Karpas-422 (cell line): Measurements from ENCODE around the gene NECAB2. TPM values are rescaled to one million over a fixed set of nuclear protein-coding genes. Genes with fewer than 3 reads are reported as not detected.

Experiments used
- DNase-seq: peaks from one replicate; pipeline ENCODE4 v3.0.0-alpha.2; 2015
- H2AFZ ChIP-seq: fragments of 200-600 bp; sonication (generic); 2 replicates; pipeline ENCODE4 v1.6.1; 2014; ENCODE audit warnings: antibody characterized with exemption, low read length, mixed read lengths
- H3K27ac ChIP-seq: fragments of 200-600 bp; sonication (generic); 2 replicates; pipeline ENCODE4 v1.5.1; 2014; ENCODE audit warnings: mild to moderate bottlenecking, low read length, moderate library complexity
- H3K27me3 ChIP-seq: fragments of 200-600 bp; sonication (generic); 2 replicates; pipeline ENCODE4 v1.6.1; 2014; ENCODE audit warnings: low read length, mixed read lengths
- H3K36me3 ChIP-seq: fragments of 200-600 bp; sonication (generic); 2 replicates; pipeline ENCODE4 v1.6.1; 2014; ENCODE audit warnings: low read length, mixed read lengths; ENCODE audit not compliant: insufficient read depth
- H3K4me1 ChIP-seq: fragments of 200-600 bp; sonication (generic); 2 replicates; pipeline ENCODE4 v1.6.1; 2014; ENCODE audit warnings: mild to moderate bottlenecking, low read length, mixed read lengths
- H3K4me2 ChIP-seq: fragments of 200-600 bp; sonication (generic); 2 replicates; pipeline ENCODE4 v1.6.1; 2014; ENCODE audit warnings: low read length, low read depth, mild to moderate bottlenecking; ENCODE audit not compliant: poor library complexity, severe bottlenecking
- H3K4me3 ChIP-seq: fragments of 200-600 bp; sonication (generic); 2 replicates; pipeline ENCODE4 v1.5.1; 2014; ENCODE audit warnings: mild to moderate bottlenecking, antibody characterized with exemption, low read length, mixed read lengths
- H3K79me2 ChIP-seq: fragments of 200-600 bp; sonication (generic); 2 replicates; pipeline ENCODE4 v1.6.1; 2014; ENCODE audit warnings: mild to moderate bottlenecking, low read length, mixed read lengths
- H3K9ac ChIP-seq: fragments of 200-600 bp; sonication (generic); 2 replicates; pipeline ENCODE4 v1.6.0; 2014; ENCODE audit warnings: low read length
- H3K9me2 ChIP-seq: fragments of 200-600 bp; sonication (generic), shearing (Covaris generic); replicated peaks from 2 replicates; pipeline ENCODE4 v1.6.0; 2014; ENCODE audit warnings: mild to moderate bottlenecking, low read length, moderate library complexity; ENCODE audit not compliant: insufficient read depth
- H3K9me3 ChIP-seq: fragments of 300-700, 200-600 bp; sonication (generic); 2 replicates; pipeline ENCODE4 v1.6.1; 2014; ENCODE audit warnings: low read length, mixed read lengths
- H4K20me1 ChIP-seq: fragments of 200-600 bp; sonication (generic); 2 replicates; pipeline ENCODE4 v1.6.1; 2014; ENCODE audit warnings: mild to moderate bottlenecking, antibody characterized with exemption, low read length, low read depth; ENCODE audit not compliant: insufficient read depth
- total RNA-seq: library from RNA; depleted of rRNA; stranded (reverse); fragments of >200 nt; shearing (Covaris generic); gene quantifications from 2 replicates; pipeline ENCODE4 v1.2.3, GENCODE V29; 2014; ENCODE audit warnings: low replicate concordance

Gene NECAB2
- total RNA-seq, 1 experiment from 2014 or later, result not detected

- H3K9me3 ChIP-seq, result no peaks in the 10 kb centered on the region
- H4K20me1 ChIP-seq, result no peaks in the 10 kb centered on the region
- H3K4me2 ChIP-seq, result no peak overlapping the region
- H3K9ac ChIP-seq, result no peak overlapping the region
- DNase-seq, result no peak
- H3K36me3 ChIP-seq, result no peaks in the 10 kb centered on the region
- 0 out of 2 replicates have a peak, but pooled peaks cover 4% of the 10 kb centered on the region for H3K4me1 ChIP-seq
- no peaks in the 10 kb centered on the region for H3K9me2 ChIP-seq
- H3K27me3 ChIP-seq, result no peaks in the 10 kb centered on the region
- no peak overlapping the region for H3K4me3 ChIP-seq
- no peaks in the 10 kb centered on the region for H3K79me2 ChIP-seq
- H2AFZ ChIP-seq, result no peak overlapping the region
- no peak overlapping the region for H3K27ac ChIP-seq
Measured at GRCh38 chr16:84031556-84031955, 63.5 kb downstream of the NECAB2 start.

- no peaks in the 10 kb centered on the region for H3K27me3 ChIP-seq
- no peak overlapping the region for H2AFZ ChIP-seq
- no peaks in the 10 kb centered on the region for H4K20me1 ChIP-seq
- no peaks in the 10 kb centered on the region for H3K79me2 ChIP-seq
- H3K36me3 ChIP-seq, result no peaks in the 10 kb centered on the region
- H3K9me3 ChIP-seq, result no peaks in the 10 kb centered on the region
- H3K4me2 ChIP-seq, result no peak overlapping the region
- no peak overlapping the region for H3K4me3 ChIP-seq
- no peak overlapping the region for H3K9ac ChIP-seq
- 0 out of 2 replicates have a peak, but pooled peaks cover 4% of the 10 kb centered on the region for H3K4me1 ChIP-seq
- H3K9me2 ChIP-seq, result no peaks in the 10 kb centered on the region
- H3K27ac ChIP-seq, result no peak overlapping the region
- DNase-seq, result no peak
Measured at GRCh38 chr16:84032458-84033178, 64.6 kb downstream of the NECAB2 start.

DNA sequence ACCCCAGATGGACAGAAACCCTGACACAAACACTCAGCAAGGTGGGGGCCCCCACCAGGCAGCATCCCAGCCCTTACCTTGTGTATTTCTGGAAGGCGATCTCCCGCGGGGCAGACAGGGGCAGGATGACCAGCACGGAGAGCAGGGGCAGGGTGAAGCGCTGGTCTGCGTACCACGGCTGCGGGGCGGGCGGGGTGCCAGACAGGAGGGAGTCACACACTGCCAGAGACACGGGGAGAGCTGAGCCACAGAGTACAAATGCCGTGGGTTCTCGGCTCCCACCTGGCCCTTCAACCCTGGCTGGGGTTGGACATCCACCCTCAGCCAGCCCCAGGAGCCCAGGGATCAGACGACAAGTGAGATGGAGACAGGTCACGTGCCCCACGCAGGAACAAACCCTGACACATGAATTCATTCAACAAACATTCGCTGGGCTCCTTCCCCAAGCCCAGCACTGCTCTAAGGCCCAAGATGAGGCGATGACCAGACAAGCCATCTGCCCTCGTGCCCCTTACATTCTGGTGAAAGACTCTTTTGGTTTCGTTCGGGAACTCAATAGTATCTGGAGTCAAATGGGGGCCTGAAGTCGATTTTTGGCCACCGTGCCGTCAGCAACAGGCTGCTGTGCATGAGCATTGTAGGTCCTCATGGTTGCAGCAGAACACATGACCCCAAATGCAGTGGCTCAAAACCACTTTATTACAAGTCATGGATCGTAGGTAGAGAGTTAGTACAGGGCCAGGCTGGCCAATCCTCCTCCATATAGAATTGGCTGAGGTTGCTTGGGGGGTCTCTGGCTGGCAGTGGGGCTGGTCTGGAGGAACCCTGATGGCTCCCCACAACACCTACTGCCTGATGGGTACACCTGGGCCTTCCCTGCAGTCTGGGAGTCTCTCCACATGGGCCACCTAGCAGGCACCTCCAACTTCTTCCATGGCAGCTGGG, 65.5 kb downstream of the NECAB2 start:
- no peaks in the 10 kb centered on the region for H3K27me3 ChIP-seq
- DNase-seq, result no peak
- H3K4me1 ChIP-seq, result 0 out of 2 replicates have a peak, but pooled peaks cover 4% of the 10 kb centered on the region
- no peak overlapping the region for H3K4me2 ChIP-seq
- H3K4me3 ChIP-seq, result no peak overlapping the region
- no peaks in the 10 kb centered on the region for H3K9me2 ChIP-seq
- no peaks in the 10 kb centered on the region for H3K9me3 ChIP-seq
- H3K79me2 ChIP-seq, result no peaks in the 10 kb centered on the region
- H3K9ac ChIP-seq, result no peak overlapping the region
- H3K27ac ChIP-seq, result no peak overlapping the region
- H2AFZ ChIP-seq, result no peak overlapping the region
- no peaks in the 10 kb centered on the region for H3K36me3 ChIP-seq
- no peaks in the 10 kb centered on the region for H4K20me1 ChIP-seq

GRCh38 chr16:84034516-84034915, 66.5 kb downstream of the NECAB2 start:
- Histone ChIP-seq H3K4me2 (no peak overlapping the region), H3K4me3 (no peak overlapping the region), H3K4me1 (no peaks in the 10 kb centered on the region), H3K9ac (no peak overlapping the region), H3K9me2 (no peaks in the 10 kb centered on the region), H3K36me3 (no peaks in the 10 kb centered on the region), H2AFZ (no peak overlapping the region), H4K20me1 (no peaks in the 10 kb centered on the region), H3K27ac (no peak overlapping the region), H3K27me3 (no peaks in the 10 kb centered on the region), H3K79me2 (no peaks in the 10 kb centered on the region), H3K9me3 (no peaks in the 10 kb centered on the region)
- DNase-seq, result no peak

GRCh38 chr16:84036131-84036530, 68.1 kb downstream of the NECAB2 start:
- DNase-seq, result no peak
- Histone ChIP-seq H3K27ac (no peak overlapping the region), H3K36me3 (no peaks in the 10 kb centered on the region), H3K4me2 (no peak overlapping the region), H3K9me3 (no peaks in the 10 kb centered on the region), H3K4me3 (no peak overlapping the region), H3K9me2 (no peaks in the 10 kb centered on the region), H2AFZ (no peak overlapping the region), H3K79me2 (no peaks in the 10 kb centered on the region), H3K4me1 (no peaks in the 10 kb centered on the region), H4K20me1 (no peaks in the 10 kb centered on the region), H3K9ac (no peak overlapping the region), H3K27me3 (no peaks in the 10 kb centered on the region)

DNA sequence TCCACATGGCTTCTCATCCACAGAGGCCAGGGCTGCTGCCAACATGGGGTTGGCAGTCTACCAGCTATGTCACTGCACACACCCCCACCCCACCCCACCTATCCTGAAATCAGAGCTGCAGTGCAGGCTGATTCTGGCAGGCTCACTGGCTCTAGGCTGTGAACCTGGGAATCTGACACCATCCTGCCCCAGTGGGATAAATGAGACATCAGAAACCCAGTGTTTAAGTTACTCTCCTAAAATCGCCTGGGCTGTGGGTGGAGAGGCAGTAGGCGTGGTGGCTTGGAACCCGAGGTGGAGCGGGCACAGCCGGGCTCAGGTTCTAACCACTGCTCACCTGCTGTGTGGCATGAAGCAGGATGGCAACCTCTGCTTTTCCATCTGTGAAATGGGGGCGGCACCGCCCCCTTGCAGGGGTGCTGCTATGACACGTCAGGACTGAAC, 69.0 kb downstream of the NECAB2 start:
- Histone ChIP-seq H4K20me1 (no peaks in the 10 kb centered on the region), H3K79me2 (no peaks in the 10 kb centered on the region), H3K36me3 (no peaks in the 10 kb centered on the region), H3K4me1 (no peaks in the 10 kb centered on the region), H3K9ac (no peak overlapping the region), H3K4me3 (no peak overlapping the region), H3K9me2 (no peaks in the 10 kb centered on the region), H3K27me3 (no peaks in the 10 kb centered on the region), H2AFZ (no peak overlapping the region), H3K4me2 (no peak overlapping the region), H3K9me3 (no peaks in the 10 kb centered on the region), H3K27ac (no peak overlapping the region)
- no peak for DNase-seq

DNA sequence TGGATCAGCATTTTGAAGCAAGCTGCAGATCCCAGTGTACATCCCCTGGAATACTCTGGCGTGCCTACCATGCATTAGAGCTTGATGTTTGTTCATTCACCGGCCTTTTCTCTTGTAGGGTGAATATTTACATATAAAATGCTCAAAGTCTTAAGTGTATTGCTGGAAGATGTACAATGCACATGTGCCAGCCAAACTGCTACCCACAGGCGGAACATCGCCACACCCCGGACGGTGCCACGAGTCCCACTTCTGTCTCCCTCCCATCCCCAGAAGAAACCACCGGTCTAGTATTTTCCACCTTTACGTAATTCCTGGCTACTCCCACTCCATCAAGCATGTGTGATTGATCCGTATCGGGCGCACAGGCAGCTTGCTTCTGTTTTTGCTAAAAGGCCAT, 70.4 kb downstream of the NECAB2 start:
- Histone ChIP-seq H3K27ac (no peak overlapping the region), H3K9me3 (no peaks in the 10 kb centered on the region), H3K4me1 (no peaks in the 10 kb centered on the region), H2AFZ (no peak overlapping the region), H3K79me2 (no peaks in the 10 kb centered on the region), H4K20me1 (no peaks in the 10 kb centered on the region), H3K4me3 (no peak overlapping the region), H3K4me2 (no peak overlapping the region), H3K9me2 (no peaks in the 10 kb centered on the region), H3K27me3 (no peaks in the 10 kb centered on the region), H3K36me3 (no peaks in the 10 kb centered on the region), H3K9ac (no peak overlapping the region)
- no peak for DNase-seq

DNA sequence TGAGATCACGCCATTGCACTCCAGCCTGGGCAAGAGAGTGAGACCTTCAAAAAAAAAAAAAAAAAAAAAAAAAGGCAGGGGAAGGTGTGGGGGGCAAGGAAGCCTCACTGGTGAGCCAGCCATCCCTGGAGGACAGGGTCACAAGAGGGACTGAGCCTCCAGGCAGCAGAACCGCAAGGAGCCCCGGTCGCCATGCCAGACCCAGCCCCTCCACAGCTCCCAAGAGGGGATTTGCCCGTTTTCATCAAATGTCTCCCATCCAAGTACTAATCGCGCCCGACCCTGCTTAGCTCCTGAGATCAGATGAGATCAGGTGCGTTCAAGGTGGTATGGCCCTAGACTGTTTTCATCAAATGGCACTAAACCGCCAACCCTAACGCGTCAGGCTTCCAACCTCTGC, 71.7 kb downstream of the NECAB2 start:
- no peaks in the 10 kb centered on the region for H3K9me3 ChIP-seq
- no peaks in the 10 kb centered on the region for H3K9me2 ChIP-seq
- no peaks in the 10 kb centered on the region for H3K79me2 ChIP-seq
- H3K4me3 ChIP-seq, result no peak overlapping the region
- H4K20me1 ChIP-seq, result no peaks in the 10 kb centered on the region
- H3K36me3 ChIP-seq, result no peaks in the 10 kb centered on the region
- no peaks in the 10 kb centered on the region for H3K27me3 ChIP-seq
- H3K9ac ChIP-seq, result no peak overlapping the region
- H2AFZ ChIP-seq, result no peak overlapping the region
- DNase-seq, result no peak
- H3K4me1 ChIP-seq, result no peaks in the 10 kb centered on the region
- H3K4me2 ChIP-seq, result no peak overlapping the region
- H3K27ac ChIP-seq, result no peak overlapping the region
